ENCODE measurements around the gene MAGI3.

Gene MAGI3

DNA sequence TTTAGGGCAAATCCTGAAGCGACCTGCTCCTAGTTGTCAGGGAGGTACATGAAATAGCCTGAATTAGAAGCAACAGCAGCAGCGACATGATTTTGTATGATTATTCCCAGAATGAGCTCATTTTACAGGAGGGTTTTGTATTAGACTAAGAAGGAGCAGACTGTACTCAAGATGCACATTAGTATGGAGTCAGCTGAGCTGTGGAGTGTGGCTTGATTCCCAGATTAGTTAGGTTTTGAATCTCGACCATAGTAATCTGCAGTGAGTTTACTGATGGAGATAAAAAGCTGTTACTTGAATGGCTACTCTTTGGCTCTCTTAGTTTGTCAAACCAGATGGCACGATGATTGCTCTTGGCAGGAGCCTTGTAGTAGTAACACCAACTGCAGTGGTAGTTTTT, 225.8 kb downstream of the MAGI3 start:
- TF ChIP-seq NFIC (IDR thresholded peaks at IDR 0.05) (no peak), TAF1 (IDR thresholded peaks at IDR 0.05; ENCODE audit: low read depth) (no peak), EGR1 (IDR thresholded peaks at IDR 0.05) (no peak), YY1 (IDR thresholded peaks at IDR 0.05; ENCODE audit: low read depth) (no peak), TEAD4 (IDR thresholded peaks at IDR 0.05) (no peak), CEBPB (IDR thresholded peaks at IDR 0.05) (no peak), CREB1 (IDR thresholded peaks at IDR 0.05; ENCODE audit: low read depth) (no peak), EP300 (IDR thresholded peaks at IDR 0.05; ENCODE audit: borderline replicate concordance) (no peak), ZBTB7A (IDR thresholded peaks at IDR 0.05; ENCODE audit: low read depth) (no peak), TCF12 (IDR thresholded peaks at IDR 0.05; ENCODE audit: low read depth) (no peak), RAD21 (IDR thresholded peaks at IDR 0.05; ENCODE audit: low read depth) (no peak), FOXM1 (IDR thresholded peaks at IDR 0.05; ENCODE audit: borderline replicate concordance, low read depth) (no peak)
- TF ChIP-seq, protein P1, sequence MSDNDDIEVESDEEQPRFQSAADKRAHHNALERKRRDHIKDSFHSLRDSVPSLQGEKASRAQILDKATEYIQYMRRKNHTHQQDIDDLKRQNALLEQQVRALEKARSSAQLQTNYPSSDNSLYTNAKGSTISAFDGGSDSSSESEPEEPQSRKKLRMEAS (IDR thresholded peaks at IDR 0.05): no peak
- TF ChIP-seq, protein P2, sequence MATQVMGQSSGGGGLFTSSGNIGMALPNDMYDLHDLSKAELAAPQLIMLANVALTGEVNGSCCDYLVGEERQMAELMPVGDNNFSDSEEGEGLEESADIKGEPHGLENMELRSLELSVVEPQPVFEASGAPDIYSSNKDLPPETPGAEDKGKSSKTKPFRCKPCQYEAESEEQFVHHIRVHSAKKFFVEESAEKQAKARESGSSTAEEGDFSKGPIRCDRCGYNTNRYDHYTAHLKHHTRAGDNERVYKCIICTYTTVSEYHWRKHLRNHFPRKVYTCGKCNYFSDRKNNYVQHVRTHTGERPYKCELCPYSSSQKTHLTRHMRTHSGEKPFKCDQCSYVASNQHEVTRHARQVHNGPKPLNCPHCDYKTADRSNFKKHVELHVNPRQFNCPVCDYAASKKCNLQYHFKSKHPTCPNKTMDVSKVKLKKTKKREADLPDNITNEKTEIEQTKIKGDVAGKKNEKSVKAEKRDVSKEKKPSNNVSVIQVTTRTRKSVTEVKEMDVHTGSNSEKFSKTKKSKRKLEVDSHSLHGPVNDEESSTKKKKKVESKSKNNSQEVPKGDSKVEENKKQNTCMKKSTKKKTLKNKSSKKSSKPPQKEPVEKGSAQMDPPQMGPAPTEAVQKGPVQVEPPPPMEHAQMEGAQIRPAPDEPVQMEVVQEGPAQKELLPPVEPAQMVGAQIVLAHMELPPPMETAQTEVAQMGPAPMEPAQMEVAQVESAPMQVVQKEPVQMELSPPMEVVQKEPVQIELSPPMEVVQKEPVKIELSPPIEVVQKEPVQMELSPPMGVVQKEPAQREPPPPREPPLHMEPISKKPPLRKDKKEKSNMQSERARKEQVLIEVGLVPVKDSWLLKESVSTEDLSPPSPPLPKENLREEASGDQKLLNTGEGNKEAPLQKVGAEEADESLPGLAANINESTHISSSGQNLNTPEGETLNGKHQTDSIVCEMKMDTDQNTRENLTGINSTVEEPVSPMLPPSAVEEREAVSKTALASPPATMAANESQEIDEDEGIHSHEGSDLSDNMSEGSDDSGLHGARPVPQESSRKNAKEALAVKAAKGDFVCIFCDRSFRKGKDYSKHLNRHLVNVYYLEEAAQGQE (IDR thresholded peaks at IDR 0.05; ENCODE audit: low read depth): no peak
- TF ChIP-seq, protein P3, sequence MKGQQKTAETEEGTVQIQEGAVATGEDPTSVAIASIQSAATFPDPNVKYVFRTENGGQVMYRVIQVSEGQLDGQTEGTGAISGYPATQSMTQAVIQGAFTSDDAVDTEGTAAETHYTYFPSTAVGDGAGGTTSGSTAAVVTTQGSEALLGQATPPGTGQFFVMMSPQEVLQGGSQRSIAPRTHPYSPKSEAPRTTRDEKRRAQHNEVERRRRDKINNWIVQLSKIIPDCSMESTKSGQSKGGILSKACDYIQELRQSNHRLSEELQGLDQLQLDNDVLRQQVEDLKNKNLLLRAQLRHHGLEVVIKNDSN (IDR thresholded peaks at IDR 0.05): no peak

DNA sequence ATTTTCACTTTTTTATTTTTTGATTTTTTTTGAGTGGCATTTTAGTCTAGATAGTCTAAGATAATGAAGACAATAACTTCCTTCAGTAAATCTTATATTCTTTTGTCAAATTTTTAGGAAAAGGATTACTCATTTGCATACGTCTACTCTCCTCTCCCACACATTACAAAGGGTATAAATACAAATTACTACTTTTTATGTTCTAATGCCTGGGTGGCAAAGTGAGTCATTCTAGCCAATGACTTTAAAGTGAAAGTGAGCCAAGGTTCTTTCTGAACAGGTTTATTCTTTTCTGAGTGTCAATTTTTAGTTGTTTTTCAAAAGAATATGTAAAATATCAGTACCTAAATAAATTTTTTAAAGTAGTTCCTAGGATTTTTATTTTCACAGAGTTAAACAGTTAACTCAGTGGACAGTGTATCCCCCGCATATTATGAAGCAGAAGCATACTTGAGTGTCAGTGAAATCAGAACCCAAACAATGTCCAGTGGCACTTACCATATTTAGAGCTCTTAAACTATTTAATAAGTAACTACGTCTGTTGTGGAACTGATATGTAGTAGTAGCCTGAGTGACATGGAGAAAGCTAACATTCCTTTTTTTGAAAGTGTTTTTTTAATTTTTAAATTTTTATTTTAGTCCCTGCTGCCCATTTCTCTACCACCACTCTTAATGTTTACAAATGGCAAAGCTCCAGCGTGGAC, 227.3 kb downstream of the MAGI3 start:
- TF ChIP-seq ZBTB7A (IDR thresholded peaks at IDR 0.05; ENCODE audit: low read depth) (no peak), CEBPB (IDR thresholded peaks at IDR 0.05) (no peak), TEAD4 (IDR thresholded peaks at IDR 0.05) (no peak), RAD21 (IDR thresholded peaks at IDR 0.05; ENCODE audit: low read depth) (no peak), EGR1 (IDR thresholded peaks at IDR 0.05) (no peak), TAF1 (IDR thresholded peaks at IDR 0.05; ENCODE audit: low read depth) (no peak)
- TF ChIP-seq, protein P2 (IDR thresholded peaks at IDR 0.05; ENCODE audit: low read depth): no peak

DNA sequence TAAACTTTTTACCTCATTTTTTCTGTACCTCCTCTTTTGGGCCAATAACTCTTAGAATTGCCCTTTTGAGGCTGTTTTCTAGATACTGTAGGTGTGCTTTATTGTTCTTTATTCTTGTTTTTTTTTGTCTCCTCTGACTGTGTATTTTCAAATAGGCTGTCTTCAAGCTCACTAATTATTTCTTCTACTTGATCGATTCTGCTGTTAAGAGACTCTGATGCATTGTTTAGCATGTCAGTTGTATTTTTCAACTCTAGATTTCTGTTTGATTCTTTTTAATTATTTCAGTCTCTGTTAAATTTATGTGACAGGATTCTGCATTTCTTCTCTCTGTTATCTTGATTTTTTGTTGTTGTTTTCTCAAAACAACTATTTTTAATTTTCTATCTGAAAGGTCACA, 238.7 kb downstream of the MAGI3 start:
- TF ChIP-seq TCF12 (IDR thresholded peaks at IDR 0.05; ENCODE audit: low read depth): no peak
- no peak for TF ChIP-seq RAD21 (IDR thresholded peaks at IDR 0.05; ENCODE audit: low read depth)
- no peak for TF ChIP-seq YY1 (IDR thresholded peaks at IDR 0.05; ENCODE audit: low read depth)
- no peak for TF ChIP-seq NFIC (IDR thresholded peaks at IDR 0.05)
- TF ChIP-seq TAF1 (IDR thresholded peaks at IDR 0.05; ENCODE audit: low read depth): no peak
- no peak for TF ChIP-seq EGR1 (IDR thresholded peaks at IDR 0.05)
- no peak for TF ChIP-seq TEAD4 (IDR thresholded peaks at IDR 0.05)
- TF ChIP-seq CREB1 (IDR thresholded peaks at IDR 0.05; ENCODE audit: low read depth): no peak
- TF ChIP-seq, protein P1 (IDR thresholded peaks at IDR 0.05): no peak
- no peak for TF ChIP-seq CEBPB (IDR thresholded peaks at IDR 0.05)
- TF ChIP-seq FOXM1 (IDR thresholded peaks at IDR 0.05; ENCODE audit: borderline replicate concordance, low read depth): no peak
- no peak for TF ChIP-seq EP300 (IDR thresholded peaks at IDR 0.05; ENCODE audit: borderline replicate concordance)

DNA sequence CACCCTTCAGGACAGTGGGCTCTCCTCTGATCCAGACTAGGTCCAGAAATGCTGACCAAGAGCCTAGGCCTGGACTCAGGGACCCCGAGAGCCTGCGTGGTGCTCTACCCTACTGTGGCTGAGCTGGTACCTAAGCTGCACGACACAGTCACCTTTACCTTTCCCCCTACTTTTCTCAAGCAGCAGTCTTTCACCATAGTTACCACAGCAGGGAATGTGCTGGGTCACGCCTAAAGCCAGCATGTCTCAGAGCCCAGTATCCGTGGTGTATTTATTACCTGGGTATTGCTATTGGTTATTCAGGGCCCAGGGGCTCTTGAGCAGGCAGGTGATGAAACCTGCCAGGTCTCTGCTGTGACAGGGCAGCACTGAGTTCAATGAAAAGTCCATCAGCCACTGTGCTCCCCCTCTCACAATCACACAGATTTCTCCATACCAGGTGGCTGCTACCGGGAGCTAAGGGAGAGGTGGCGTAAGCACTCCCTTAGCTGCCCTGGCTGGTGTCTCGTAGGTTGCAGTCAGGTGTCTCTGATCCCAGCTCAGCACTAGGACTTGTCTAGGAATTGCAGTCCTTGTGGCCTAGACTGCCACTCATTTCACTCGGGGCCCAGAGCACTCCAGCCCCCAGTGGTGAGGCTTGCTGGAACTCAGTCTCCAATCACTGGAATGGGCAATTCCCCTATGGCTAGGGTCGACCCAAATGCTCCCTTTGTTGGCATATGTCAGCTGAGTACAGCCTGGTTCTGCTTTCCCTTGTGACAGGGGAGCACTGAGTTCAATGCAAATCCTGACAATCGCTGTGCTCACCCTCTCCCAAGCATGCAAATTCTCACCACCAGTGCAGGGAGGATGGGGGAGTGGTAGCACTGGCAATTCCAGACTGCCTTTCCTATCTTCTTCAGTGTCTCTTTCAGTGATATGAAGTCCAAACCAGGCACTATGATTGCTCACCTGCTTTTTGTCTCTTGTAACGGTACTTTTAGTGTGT, 240.3 kb downstream of the MAGI3 start:
- TF ChIP-seq EGR1 (IDR thresholded peaks at IDR 0.05) (no peak), EP300 (IDR thresholded peaks at IDR 0.05; ENCODE audit: borderline replicate concordance) (no peak), TEAD4 (IDR thresholded peaks at IDR 0.05) (no peak), TAF1 (IDR thresholded peaks at IDR 0.05; ENCODE audit: low read depth) (no peak), CEBPB (IDR thresholded peaks at IDR 0.05) (no peak), FOXM1 (IDR thresholded peaks at IDR 0.05; ENCODE audit: borderline replicate concordance, low read depth) (no peak), RAD21 (IDR thresholded peaks at IDR 0.05; ENCODE audit: low read depth) (no peak), YY1 (IDR thresholded peaks at IDR 0.05; ENCODE audit: low read depth) (no peak), NFIC (IDR thresholded peaks at IDR 0.05) (no peak), ZBTB7A (IDR thresholded peaks at IDR 0.05; ENCODE audit: low read depth) (no peak), CREB1 (IDR thresholded peaks at IDR 0.05; ENCODE audit: low read depth) (no peak), TCF12 (IDR thresholded peaks at IDR 0.05; ENCODE audit: low read depth) (no peak)
- TF ChIP-seq, protein P2 (IDR thresholded peaks at IDR 0.05; ENCODE audit: low read depth): no peak
- TF ChIP-seq, protein P3 (IDR thresholded peaks at IDR 0.05): no peak
- TF ChIP-seq, protein P1 (IDR thresholded peaks at IDR 0.05): no peak

Data from Ishikawa (cell line).